ENCODE measurements around the gene SV2B. TPM values are rescaled to one million over a fixed set of nuclear protein-coding genes. Genes with fewer than 3 reads are reported as not detected.

SV2B gene
- total and polyA plus RNA-seq, 2 donors (not counting 1 experiment from before 2014, with no cell fraction given): under 0.01 TPM; not detected in 1

DNA sequence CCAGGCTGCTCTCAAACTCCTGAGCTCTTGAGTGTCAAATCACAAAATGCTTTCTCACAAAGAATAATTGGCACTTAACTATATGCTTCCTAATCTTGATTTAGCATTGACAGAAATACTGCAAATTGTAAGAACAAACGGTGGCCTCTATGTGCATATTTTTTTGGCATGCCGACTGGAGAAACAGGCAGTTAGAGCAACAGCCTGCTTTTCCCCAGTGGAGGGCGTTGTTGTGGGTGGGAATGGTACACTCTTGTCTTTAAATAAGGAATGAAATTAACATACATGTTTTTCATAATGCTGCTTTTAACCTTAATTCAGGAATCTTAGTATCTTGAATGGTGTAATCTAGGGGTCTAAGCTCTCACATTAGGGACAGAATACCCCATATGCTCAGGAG, 31.1 kb upstream of the SV2B start:
- Histone ChIP-seq H3K79me2 (ENCODE audit: control insufficient read depth, insufficient read depth, low read length) (no peaks in the 10 kb centered on the region), H2AFZ (ENCODE audit: low read length) (no peak overlapping the region)
- TF ChIP-seq EZH2 (IDR thresholded peaks at IDR 0.05; ENCODE audit: low read length, missing control alignments): no peak
- no peak for TF ChIP-seq CTCF (conservative IDR thresholded peaks at IDR 0.05 in 1 of 2, IDR thresholded peaks at IDR 0.05 in 1 of 2; ENCODE audit: low read depth in 1 of 2, low read length in 2 of 2)

GRCh38 chr15:91070872-91071271, 29.2 kb upstream of the SV2B start:
- no peaks in the 10 kb centered on the region for H3K36me3 ChIP-seq (ENCODE audit: control insufficient read depth, insufficient read depth, low read length)
- no peaks in the 10 kb centered on the region for H3K27me3 ChIP-seq (ENCODE audit: control insufficient read depth, insufficient read depth, low read length)
- H3K4me1 ChIP-seq (ENCODE audit: control insufficient read depth, extremely low read depth, insufficient read depth, low read length): no peaks in the 10 kb centered on the region
- no peaks in the 10 kb centered on the region for H3K9me3 ChIP-seq (ENCODE audit: control insufficient read depth, insufficient read depth, low read depth, low read length)
- H3K27ac ChIP-seq (ENCODE audit: insufficient read depth, low read length): no peak overlapping the region
- no peak overlapping the region for H3K4me3 ChIP-seq (replicated peaks in 1 of 4; ENCODE audit: control extremely low read depth in 1 of 4, insufficient read depth in 1 of 4, low read depth in 3 of 4, low read length in 4 of 4)
- no peak overlapping the region for H2AFZ ChIP-seq (ENCODE audit: low read length)
- no peaks in the 10 kb centered on the region for H3K79me2 ChIP-seq (ENCODE audit: control insufficient read depth, insufficient read depth, low read length)
- no peak overlapping the region for H3K9ac ChIP-seq (ENCODE audit: insufficient read depth, low read length)
- TF ChIP-seq CTCF (conservative IDR thresholded peaks at IDR 0.05 in 1 of 2, IDR thresholded peaks at IDR 0.05 in 1 of 2; ENCODE audit: low read depth in 1 of 2, low read length in 2 of 2): no peak
- TF ChIP-seq EZH2 (IDR thresholded peaks at IDR 0.05; ENCODE audit: low read length, missing control alignments): no peak
- H4K20me1 ChIP-seq (ENCODE audit: control insufficient read depth, extremely low read depth, insufficient read depth, low read length): no peaks in the 10 kb centered on the region
- no peak overlapping the region for H3K4me2 ChIP-seq (ENCODE audit: extremely low read depth, insufficient read depth, low read length)
- DNase-seq (ENCODE audit: low read depth in 2 of 2): no peak

More for the DNA sequence above, 31.1 kb upstream of the SV2B start:
- DNase-seq (ENCODE audit: low read depth in 2 of 2): no peak
- H3K9me3 ChIP-seq (ENCODE audit: control insufficient read depth, insufficient read depth, low read depth, low read length): no peaks in the 10 kb centered on the region
- H3K27me3 ChIP-seq (ENCODE audit: control insufficient read depth, insufficient read depth, low read length): no peaks in the 10 kb centered on the region
- no peaks in the 10 kb centered on the region for H3K4me1 ChIP-seq (ENCODE audit: control insufficient read depth, extremely low read depth, insufficient read depth, low read length)
- H3K4me3 ChIP-seq (replicated peaks in 1 of 4; ENCODE audit: control extremely low read depth in 1 of 4, insufficient read depth in 1 of 4, low read depth in 3 of 4, low read length in 4 of 4): no peak overlapping the region
- H3K27ac ChIP-seq (ENCODE audit: insufficient read depth, low read length): no peak overlapping the region
- no peak overlapping the region for H3K9ac ChIP-seq (ENCODE audit: insufficient read depth, low read length)
- H3K4me2 ChIP-seq (ENCODE audit: extremely low read depth, insufficient read depth, low read length): no peak overlapping the region
- H3K36me3 ChIP-seq (ENCODE audit: control insufficient read depth, insufficient read depth, low read length): no peaks in the 10 kb centered on the region
- H4K20me1 ChIP-seq (ENCODE audit: control insufficient read depth, extremely low read depth, insufficient read depth, low read length): no peaks in the 10 kb centered on the region

- no peaks in the 10 kb centered on the region for H3K79me2 ChIP-seq (ENCODE audit: control insufficient read depth, insufficient read depth, low read length)
- H2AFZ ChIP-seq (ENCODE audit: low read length): no peak overlapping the region
- no peak for DNase-seq (ENCODE audit: low read depth in 2 of 2)
- no peak overlapping the region for H3K4me3 ChIP-seq (replicated peaks in 1 of 4; ENCODE audit: control extremely low read depth in 1 of 4, insufficient read depth in 1 of 4, low read depth in 3 of 4, low read length in 4 of 4)
- H3K4me2 ChIP-seq (ENCODE audit: extremely low read depth, insufficient read depth, low read length): no peak overlapping the region
- H3K4me1 ChIP-seq (ENCODE audit: control insufficient read depth, extremely low read depth, insufficient read depth, low read length): no peaks in the 10 kb centered on the region
- no peaks in the 10 kb centered on the region for H4K20me1 ChIP-seq (ENCODE audit: control insufficient read depth, extremely low read depth, insufficient read depth, low read length)
- no peak overlapping the region for H3K27ac ChIP-seq (ENCODE audit: insufficient read depth, low read length)
- H3K9me3 ChIP-seq (ENCODE audit: control insufficient read depth, insufficient read depth, low read depth, low read length): no peaks in the 10 kb centered on the region
- no peak overlapping the region for H3K9ac ChIP-seq (ENCODE audit: insufficient read depth, low read length)
- no peaks in the 10 kb centered on the region for H3K27me3 ChIP-seq (ENCODE audit: control insufficient read depth, insufficient read depth, low read length)
- no peaks in the 10 kb centered on the region for H3K36me3 ChIP-seq (ENCODE audit: control insufficient read depth, insufficient read depth, low read length)
- TF ChIP-seq EZH2 (IDR thresholded peaks at IDR 0.05; ENCODE audit: low read length, missing control alignments) (no peak), CTCF (conservative IDR thresholded peaks at IDR 0.05 in 1 of 2, IDR thresholded peaks at IDR 0.05 in 1 of 2; ENCODE audit: low read depth in 1 of 2, low read length in 2 of 2) (no peak)
These were observed 27.9 kb upstream of the SV2B start for GRCh38 chr15:91072161-91072560.
